Activated naive CD8-positive, alpha-beta T cell treated with anti-CD3 and anti-CD28 coated beads, Interleukin-2, amount 50 U/mL, for 24 hours (primary cell): ENCODE data around the gene UBA3.

Experiments used
- ATAC-seq: fragments of 150-1000 bp; cut with Tn5 transposase; one replicate; pipeline ENCODE4 v1.10.0; 2021
- DNase-seq: peaks from one replicate; pipeline ENCODE4 v3.0.0; 2021
- H3K27ac Mint-ChIP-seq: one replicate; pipeline ENCODE4 v1.8.0; 2021; ENCODE audit warnings: mild to moderate bottlenecking, mixed read lengths
- H3K27me3 Mint-ChIP-seq: one replicate; pipeline ENCODE4 v1.8.0; 2021; ENCODE audit warnings: mixed read lengths
- H3K36me3 Mint-ChIP-seq: one replicate; pipeline ENCODE4 v1.8.0; 2021; ENCODE audit warnings: low read depth, mixed read lengths
- H3K4me1 Mint-ChIP-seq: one replicate; pipeline ENCODE4 v1.8.0; 2021; ENCODE audit warnings: mixed read lengths
- H3K4me3 Mint-ChIP-seq: one replicate; pipeline ENCODE4 v1.8.0; 2021; ENCODE audit warnings: mild to moderate bottlenecking, moderate library complexity, mixed read lengths
- H3K9me3 Mint-ChIP-seq: one replicate; pipeline ENCODE4 v1.8.0; 2021; ENCODE audit warnings: mixed read lengths

The UBA3 gene

GRCh38 chr3:69065318-69065964 is 14.7 kb downstream of the UBA3 start:
- Mint-ChIP-seq H3K4me3 (no peak overlapping the region), H3K36me3 (peaks cover 40% of the 10 kb centered on the region), H3K9me3 (peaks cover 4% of the 10 kb centered on the region), H3K4me1 (peaks cover 39% of the 10 kb centered on the region), H3K27ac (peak overlapping the region; percentile 70), H3K27me3 (no peaks in the 10 kb centered on the region)
- no peak for DNase-seq
- ATAC-seq = peak; percentile 90

GRCh38 chr3:69063636-69064035 is 16.5 kb downstream of the UBA3 start:
- no peak overlapping the region for H3K27ac Mint-ChIP-seq
- H3K4me3 Mint-ChIP-seq = no peak overlapping the region
- no peak for DNase-seq
- H3K27me3 Mint-ChIP-seq = no peaks in the 10 kb centered on the region
- no peak for ATAC-seq
- H3K4me1 Mint-ChIP-seq = peaks cover 55% of the 10 kb centered on the region
- peaks cover 50% of the 10 kb centered on the region for H3K36me3 Mint-ChIP-seq
- H3K9me3 Mint-ChIP-seq = peaks cover 4% of the 10 kb centered on the region

GRCh38 chr3:69059688-69060087 is 20.5 kb downstream of the UBA3 start:
- peak overlapping the region; percentile 78 for H3K27ac Mint-ChIP-seq
- ATAC-seq (peak; percentile 65), DNase-seq (no peak)
- H3K4me1 Mint-ChIP-seq = peaks cover 43% of the 10 kb centered on the region
- peaks cover 70% of the 10 kb centered on the region for H3K36me3 Mint-ChIP-seq
- peaks cover 4% of the 10 kb centered on the region for H3K9me3 Mint-ChIP-seq
- H3K4me3 Mint-ChIP-seq = no peak overlapping the region
- no peaks in the 10 kb centered on the region for H3K27me3 Mint-ChIP-seq

GRCh38 chr3:69058947-69059224 is 21.3 kb downstream of the UBA3 start:
- Mint-ChIP-seq H3K27me3 (no peaks in the 10 kb centered on the region), H3K9me3 (peaks cover 4% of the 10 kb centered on the region), H3K36me3 (peaks cover 68% of the 10 kb centered on the region), H3K4me3 (no peak overlapping the region), H3K27ac (peak overlapping the region; percentile 78), H3K4me1 (peaks cover 35% of the 10 kb centered on the region)
- no peak for ATAC-seq
- no peak for DNase-seq

GRCh38 chr3:69058180-69058946 is 21.8 kb downstream of the UBA3 start:
- Mint-ChIP-seq H3K9me3 (peaks cover 4% of the 10 kb centered on the region), H3K36me3 (peaks cover 63% of the 10 kb centered on the region), H3K4me1 (peaks cover 31% of the 10 kb centered on the region), H3K4me3 (no peak overlapping the region), H3K27me3 (no peaks in the 10 kb centered on the region), H3K27ac (peak overlapping the region; percentile 78)
- ATAC-seq = no peak
- no peak for DNase-seq

GRCh38 chr3:69052472-69052898 is 27.7 kb downstream of the UBA3 start:
- peak overlapping the region; percentile 98 for H3K4me3 Mint-ChIP-seq
- peaks cover 2% of the 10 kb centered on the region for H3K27me3 Mint-ChIP-seq
- no peak for ATAC-seq
- peaks cover 39% of the 10 kb centered on the region for H3K4me1 Mint-ChIP-seq
- H3K9me3 Mint-ChIP-seq = no peaks in the 10 kb centered on the region
- DNase-seq = no peak
- peak overlapping the region; percentile 95 for H3K27ac Mint-ChIP-seq
- H3K36me3 Mint-ChIP-seq = peaks cover 32% of the 10 kb centered on the region

- H3K9me3 Mint-ChIP-seq = no peaks in the 10 kb centered on the region
- DNase-seq (peak; percentile 98), ATAC-seq (peak; percentile 97)
- peaks cover 2% of the 10 kb centered on the region for H3K27me3 Mint-ChIP-seq
- H3K4me1 Mint-ChIP-seq = peaks cover 43% of the 10 kb centered on the region
- peak within 1 kb of the TSS; percentile 98 for H3K4me3 Mint-ChIP-seq
- peaks cover 30% of the 10 kb centered on the region for H3K36me3 Mint-ChIP-seq
- peak within 1 kb of the TSS; percentile 95 for H3K27ac Mint-ChIP-seq
These were observed 28.3 kb downstream of the UBA3 start, which contains the start of gene TMF1 for GRCh38 chr3:69051756-69052471. Gene TMF1, minus strand, starts transcription at chr3:69052333. Its CDS starts 247 bp downstream, at chr3:69052086.

- Mint-ChIP-seq H3K36me3 (peaks cover 36% of the 10 kb centered on the region), H3K9me3 (no peaks in the 10 kb centered on the region), H3K4me1 (peaks cover 46% of the 10 kb centered on the region), H3K27ac (no peak overlapping the region), H3K27me3 (peaks cover 2% of the 10 kb centered on the region), H3K4me3 (no peak overlapping the region)
- DNase-seq = no peak
- no peak for ATAC-seq
These were observed 31.2 kb downstream of the UBA3 start for GRCh38 chr3:69048990-69049389.

- ATAC-seq = no peak
- Mint-ChIP-seq H3K9me3 (no peaks in the 10 kb centered on the region), H3K36me3 (peaks cover 43% of the 10 kb centered on the region), H3K27me3 (no peaks in the 10 kb centered on the region), H3K4me3 (no peak overlapping the region), H3K27ac (no peak overlapping the region), H3K4me1 (peaks cover 24% of the 10 kb centered on the region)
- no peak for DNase-seq
These were observed 35.6 kb downstream of the UBA3 start for GRCh38 chr3:69044608-69045007.

GRCh38 chr3:69033470-69033869 is 46.7 kb downstream of the UBA3 start:
- ATAC-seq = no peak
- no peaks in the 10 kb centered on the region for H3K9me3 Mint-ChIP-seq
- H3K4me1 Mint-ChIP-seq = peaks cover 16% of the 10 kb centered on the region
- peaks cover 57% of the 10 kb centered on the region for H3K36me3 Mint-ChIP-seq
- H3K27ac Mint-ChIP-seq = peak overlapping the region; percentile 46
- no peaks in the 10 kb centered on the region for H3K27me3 Mint-ChIP-seq
- H3K4me3 Mint-ChIP-seq = no peak overlapping the region
- no peak for DNase-seq

GRCh38 chr3:69032737-69033136 is 47.4 kb downstream of the UBA3 start:
- ATAC-seq (no peak), DNase-seq (no peak)
- no peaks in the 10 kb centered on the region for H3K27me3 Mint-ChIP-seq
- H3K4me1 Mint-ChIP-seq = peaks cover 16% of the 10 kb centered on the region
- no peaks in the 10 kb centered on the region for H3K9me3 Mint-ChIP-seq
- peak overlapping the region; percentile 50 for H3K27ac Mint-ChIP-seq
- peaks cover 56% of the 10 kb centered on the region for H3K36me3 Mint-ChIP-seq
- H3K4me3 Mint-ChIP-seq = no peak overlapping the region

- Mint-ChIP-seq H3K4me1 (peaks cover 16% of the 10 kb centered on the region), H3K27me3 (no peaks in the 10 kb centered on the region), H3K27ac (no peak overlapping the region), H3K9me3 (no peaks in the 10 kb centered on the region), H3K36me3 (peaks cover 61% of the 10 kb centered on the region), H3K4me3 (no peak overlapping the region)
- ATAC-seq (no peak), DNase-seq (no peak)
These were observed 48.0 kb downstream of the UBA3 start for GRCh38 chr3:69032142-69032541.

- Mint-ChIP-seq H3K27ac (no peak overlapping the region), H3K9me3 (no peaks in the 10 kb centered on the region), H3K27me3 (no peaks in the 10 kb centered on the region), H3K4me1 (peaks cover 16% of the 10 kb centered on the region), H3K36me3 (peaks cover 62% of the 10 kb centered on the region), H3K4me3 (no peak overlapping the region)
- no peak for ATAC-seq
- DNase-seq = no peak
These were observed 48.5 kb downstream of the UBA3 start for GRCh38 chr3:69031635-69032034.

- DNase-seq = no peak
- no peaks in the 10 kb centered on the region for H3K27me3 Mint-ChIP-seq
- ATAC-seq = no peak
These were observed 59.3 kb downstream of the UBA3 start for GRCh38 chr3:69020857-69021256.

GRCh38 chr3:69020424-69020823 is 59.7 kb downstream of the UBA3 start:
- Mint-ChIP-seq H3K27me3 (no peaks in the 10 kb centered on the region), H3K4me1 (peaks cover 3% of the 10 kb centered on the region), H3K36me3 (peaks cover 22% of the 10 kb centered on the region), H3K4me3 (no peak overlapping the region), H3K9me3 (no peaks in the 10 kb centered on the region), H3K27ac (no peak overlapping the region)
- DNase-seq (no peak), ATAC-seq (no peak)

More at GRCh38 chr3:69020857-69021256, 59.3 kb downstream of the UBA3 start:
- H3K9me3 Mint-ChIP-seq = no peaks in the 10 kb centered on the region
- H3K4me3 Mint-ChIP-seq = no peak overlapping the region
- no peak overlapping the region for H3K27ac Mint-ChIP-seq
- peaks cover 26% of the 10 kb centered on the region for H3K36me3 Mint-ChIP-seq
- peaks cover 3% of the 10 kb centered on the region for H3K4me1 Mint-ChIP-seq
